Stomach smooth muscle (tissue), 2 donors: ENCODE results near the gene HIGD1A.

Source experiments
- H3K27ac ChIP-seq: one replicate; pipeline ENCODE4 v1.7.0; 2013; ENCODE audit warnings: mild to moderate bottlenecking, low read length, inconsistent platforms
- H3K27me3 ChIP-seq, 2 donors: one replicate each; pipeline ENCODE4 v1.7.0; 2013; ENCODE audit warnings: low read length in 2 of 2; ENCODE audit not compliant: insufficient read depth in 2 of 2, control insufficient read depth in 1 of 2
- H3K36me3 ChIP-seq, 2 donors: one replicate each; pipeline ENCODE4 v1.7.0; 2013; ENCODE audit warnings: low read length in 2 of 2; ENCODE audit not compliant: control insufficient read depth in 2 of 2, insufficient read depth in 2 of 2
- H3K4me1 ChIP-seq: one replicate; pipeline ENCODE4 v1.7.0; 2013; ENCODE audit warnings: low read length; ENCODE audit not compliant: control insufficient read depth, insufficient read depth
- H3K4me3 ChIP-seq, 2 donors: one replicate each; pipeline ENCODE4 v1.7.0; 2013; ENCODE audit warnings: low read length in 2 of 2
- H3K9ac ChIP-seq, 2 donors: one replicate each; pipeline ENCODE4 v1.7.0; 2013; ENCODE audit warnings: low read length in 2 of 2, mild to moderate bottlenecking in 1 of 2
- H3K9me3 ChIP-seq, 2 donors: one replicate each; pipeline ENCODE4 v1.7.0; 2013; ENCODE audit warnings: low read length in 2 of 2; ENCODE audit not compliant: control insufficient read depth in 2 of 2
- donor health status: healthy.
- donor health status: Pancreatic carcinoma.

Gene HIGD1A

GRCh38 chr3:42752961-42753360, 51.3 kb downstream of the HIGD1A start:
- no peak overlapping the region for H3K9ac ChIP-seq
- H3K27ac ChIP-seq, result no peak overlapping the region
- H3K4me3 ChIP-seq, result no peak overlapping the region
- H3K4me1 ChIP-seq, result peaks cover 27% of the 10 kb centered on the region
- no peaks in the 10 kb centered on the region for H3K9me3 ChIP-seq
- no peaks in the 10 kb centered on the region for H3K27me3 ChIP-seq
- no peaks in the 10 kb centered on the region for H3K36me3 ChIP-seq

- H3K4me3 ChIP-seq, result no peak overlapping the region
- H3K36me3 ChIP-seq, result no peaks in the 10 kb centered on the region
- no peak overlapping the region for H3K9ac ChIP-seq
- H3K27me3 ChIP-seq, result no peaks in the 10 kb centered on the region
- H3K9me3 ChIP-seq, result no peaks in the 10 kb centered on the region
- peaks cover 31% of the 10 kb centered on the region for H3K4me1 ChIP-seq
- H3K27ac ChIP-seq, result no peak overlapping the region
These were observed 51.8 kb downstream of the HIGD1A start for GRCh38 chr3:42752441-42752840.

GRCh38 chr3:42751609-42752008, 52.7 kb downstream of the HIGD1A start:
- no peak overlapping the region for H3K9ac ChIP-seq
- H3K9me3 ChIP-seq, result no peaks in the 10 kb centered on the region
- peaks cover 40% of the 10 kb centered on the region for H3K4me1 ChIP-seq
- no peaks in the 10 kb centered on the region for H3K36me3 ChIP-seq
- no peak overlapping the region for H3K27ac ChIP-seq
- no peak overlapping the region for H3K4me3 ChIP-seq
- H3K27me3 ChIP-seq, result no peaks in the 10 kb centered on the region

GRCh38 chr3:42750834-42751233, 53.5 kb downstream of the HIGD1A start:
- H3K9ac ChIP-seq, result no peak overlapping the region
- no peak overlapping the region for H3K27ac ChIP-seq
- H3K36me3 ChIP-seq, result no peaks in the 10 kb centered on the region
- no peak overlapping the region for H3K4me3 ChIP-seq
- no peaks in the 10 kb centered on the region for H3K9me3 ChIP-seq
- no peaks in the 10 kb centered on the region for H3K27me3 ChIP-seq
- peaks cover 47% of the 10 kb centered on the region for H3K4me1 ChIP-seq

- no peak overlapping the region for H3K4me3 ChIP-seq
- peak overlapping the region; percentile 89 for H3K27ac ChIP-seq
- H3K9me3 ChIP-seq, result no peaks in the 10 kb centered on the region
- H3K27me3 ChIP-seq, result no peaks in the 10 kb centered on the region
- peak overlapping the region in 1 of 2 donors; percentile 29 for H3K9ac ChIP-seq
- no peaks in the 10 kb centered on the region for H3K36me3 ChIP-seq
- peaks cover 58% of the 10 kb centered on the region for H3K4me1 ChIP-seq
These were observed 54.5 kb downstream of the HIGD1A start for GRCh38 chr3:42749753-42750231.

GRCh38 chr3:42749025-42749752, 55.1 kb downstream of the HIGD1A start:
- no peaks in the 10 kb centered on the region for H3K36me3 ChIP-seq
- peak overlapping the region in 1 of 2 donors; percentile 29 for H3K9ac ChIP-seq
- H3K4me1 ChIP-seq, result peaks cover 63% of the 10 kb centered on the region
- H3K4me3 ChIP-seq, result peak overlapping the region in 1 of 2 donors; percentile 15
- peak overlapping the region; percentile 89 for H3K27ac ChIP-seq
- no peaks in the 10 kb centered on the region for H3K27me3 ChIP-seq
- no peaks in the 10 kb centered on the region for H3K9me3 ChIP-seq

GRCh38 chr3:42747581-42747980, 56.7 kb downstream of the HIGD1A start:
- Histone ChIP-seq H3K36me3 (no peaks in the 10 kb centered on the region), H3K4me3 (no peak overlapping the region), H3K9me3 (no peaks in the 10 kb centered on the region), H3K27me3 (no peaks in the 10 kb centered on the region), H3K4me1 (peaks cover 65% of the 10 kb centered on the region), H3K9ac (peak overlapping the region in 1 of 2 donors; percentile 5), H3K27ac (peak overlapping the region; percentile 89)

- Histone ChIP-seq H3K27me3 (no peaks in the 10 kb centered on the region), H3K4me3 (peak overlapping the region; percentile 52 to 54), H3K9ac (peak overlapping the region; percentile 17 to 55), H3K36me3 (no peaks in the 10 kb centered on the region), H3K9me3 (no peaks in the 10 kb centered on the region), H3K4me1 (peaks cover 65% of the 10 kb centered on the region), H3K27ac (peak overlapping the region; percentile 89)
These were observed 57.5 kb downstream of the HIGD1A start for GRCh38 chr3:42746455-42747450.

GRCh38 chr3:42745776-42746454, 58.4 kb downstream of the HIGD1A start:
- H3K36me3 ChIP-seq, result no peaks in the 10 kb centered on the region
- H3K9ac ChIP-seq, result peak overlapping the region; percentile 17 to 55
- H3K27me3 ChIP-seq, result no peaks in the 10 kb centered on the region
- peaks cover 61% of the 10 kb centered on the region for H3K4me1 ChIP-seq
- H3K27ac ChIP-seq, result peak overlapping the region; percentile 89
- peak overlapping the region; percentile 52 to 54 for H3K4me3 ChIP-seq
- H3K9me3 ChIP-seq, result no peaks in the 10 kb centered on the region

GRCh38 chr3:42745291-42745745, 59.0 kb downstream of the HIGD1A start:
- Histone ChIP-seq H3K4me3 (peak overlapping the region in 1 of 2 donors; percentile 52), H3K9ac (no peak overlapping the region), H3K4me1 (peaks cover 61% of the 10 kb centered on the region), H3K9me3 (no peaks in the 10 kb centered on the region), H3K27ac (peak overlapping the region; percentile 89), H3K36me3 (no peaks in the 10 kb centered on the region), H3K27me3 (no peaks in the 10 kb centered on the region)
